BJ (cell line): ENCODE measurements around the gene TTC16. TPM values are rescaled to one million over a fixed set of nuclear protein-coding genes. Genes with fewer than 3 reads are reported as not detected.

Experiments
- CTCF ChIA-PET: fragments of 350-600 bp; formaldehyde crosslinking; extraction: SDS; loops from one replicate; lab custom pipeline; 2021; ENCODE audit warnings: antibody characterized with exemption, inconsistent platforms; lab: Yijun Ruan, JAX
- POLR2A ChIA-PET: fragments of 300-600 bp; sonication (Branson Sonifier 250); formaldehyde crosslinking; extraction: SDS; loops from one replicate; lab custom pipeline; 2021; ENCODE audit warnings: antibody characterized with exemption; lab: Charles Lee
- DNase-seq: peaks from one replicate; pipeline ENCODE4 v3.0.0-alpha.2; 2011; ENCODE audit warnings: low read depth
- H3K27me3 ChIP-seq: 2 replicates; pipeline ENCODE4 v1.6.0; 2011; ENCODE audit warnings: low read length; ENCODE audit not compliant: control insufficient read depth, insufficient read depth
- H3K36me3 ChIP-seq: 2 replicates; pipeline ENCODE4 v1.5.1; 2011; ENCODE audit warnings: low read length; ENCODE audit not compliant: control insufficient read depth, insufficient read depth
- H3K4me3 ChIP-seq: 2 replicates; pipeline ENCODE4 v1.5.1; 2011; ENCODE audit warnings: low read depth, mild to moderate bottlenecking, control low read depth, low read length
- polyA plus RNA-seq: library from polyadenylated mRNA; depleted of rRNA; stranded (reverse); fragments of >200 nt; gene quantifications from 2 replicates; pipeline ENCODE4 v1.2.3, GENCODE V29; 2011
- TF ChIP-seq, protein P1 (sequence below): IDR thresholded peaks from 2 replicates; pipeline ENCODE4 v1.5.1; 2011; ENCODE audit warnings: low read depth, mild to moderate bottlenecking, control low read depth, inconsistent platforms, low read length, moderate library complexity; ENCODE audit not compliant: insufficient read depth

TTC16 gene
- polyA plus RNA-seq, 1 experiment: 0.07 TPM

DNA sequence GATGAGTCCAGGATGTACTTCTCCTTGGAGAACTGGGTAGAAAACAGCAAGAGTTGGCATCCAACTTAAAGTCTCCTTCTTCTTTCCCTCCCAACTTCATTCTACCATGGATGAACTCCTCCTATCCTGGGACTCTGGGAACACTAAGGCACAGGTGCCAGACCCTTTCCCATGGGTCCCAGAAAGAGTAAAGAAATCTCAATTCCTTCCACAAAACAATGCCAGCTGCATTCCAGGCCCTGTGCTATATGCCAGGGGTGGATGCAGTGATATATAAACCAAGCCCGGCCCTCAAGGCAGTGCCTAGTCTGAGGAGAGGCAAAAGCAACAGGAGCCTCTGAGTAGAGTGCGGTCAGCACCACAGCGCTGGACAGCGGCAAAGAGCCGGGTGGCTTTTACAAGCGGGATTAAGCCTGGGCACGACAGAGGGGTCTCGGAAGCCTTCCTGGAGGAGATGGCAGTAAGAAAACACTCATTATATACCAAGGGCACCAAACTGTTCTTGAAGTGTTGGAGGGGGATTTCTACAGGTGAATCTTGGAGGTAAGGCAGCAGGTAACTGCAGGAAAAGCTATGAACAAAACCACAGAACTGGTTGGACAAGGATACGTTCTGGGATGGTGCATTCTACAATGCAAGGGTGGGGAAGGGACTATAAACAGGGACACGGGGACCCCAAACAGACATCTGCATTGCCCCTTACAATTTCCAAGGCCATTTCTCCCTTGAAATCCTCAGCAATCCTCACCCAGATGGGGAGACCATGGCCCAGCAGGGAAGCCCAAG, 35.6 kb downstream of the TTC16 start:
- H3K36me3 ChIP-seq: no peaks in the 10 kb centered on the region
- peaks cover 30% of the 10 kb centered on the region for H3K27me3 ChIP-seq
- TF ChIP-seq, protein P1, sequence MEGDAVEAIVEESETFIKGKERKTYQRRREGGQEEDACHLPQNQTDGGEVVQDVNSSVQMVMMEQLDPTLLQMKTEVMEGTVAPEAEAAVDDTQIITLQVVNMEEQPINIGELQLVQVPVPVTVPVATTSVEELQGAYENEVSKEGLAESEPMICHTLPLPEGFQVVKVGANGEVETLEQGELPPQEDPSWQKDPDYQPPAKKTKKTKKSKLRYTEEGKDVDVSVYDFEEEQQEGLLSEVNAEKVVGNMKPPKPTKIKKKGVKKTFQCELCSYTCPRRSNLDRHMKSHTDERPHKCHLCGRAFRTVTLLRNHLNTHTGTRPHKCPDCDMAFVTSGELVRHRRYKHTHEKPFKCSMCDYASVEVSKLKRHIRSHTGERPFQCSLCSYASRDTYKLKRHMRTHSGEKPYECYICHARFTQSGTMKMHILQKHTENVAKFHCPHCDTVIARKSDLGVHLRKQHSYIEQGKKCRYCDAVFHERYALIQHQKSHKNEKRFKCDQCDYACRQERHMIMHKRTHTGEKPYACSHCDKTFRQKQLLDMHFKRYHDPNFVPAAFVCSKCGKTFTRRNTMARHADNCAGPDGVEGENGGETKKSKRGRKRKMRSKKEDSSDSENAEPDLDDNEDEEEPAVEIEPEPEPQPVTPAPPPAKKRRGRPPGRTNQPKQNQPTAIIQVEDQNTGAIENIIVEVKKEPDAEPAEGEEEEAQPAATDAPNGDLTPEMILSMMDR: no peak
- H3K4me3 ChIP-seq: no peak overlapping the region
- ChIA-PET CTCF (interaction anchor here (0.8 kb wide), 1 partner anchor 16 kb away, joined by 3 read pairs; the partner anchor contains the start of gene TOR2A), POLR2A (no interaction called here)
- DNase-seq: no peak

DNA sequence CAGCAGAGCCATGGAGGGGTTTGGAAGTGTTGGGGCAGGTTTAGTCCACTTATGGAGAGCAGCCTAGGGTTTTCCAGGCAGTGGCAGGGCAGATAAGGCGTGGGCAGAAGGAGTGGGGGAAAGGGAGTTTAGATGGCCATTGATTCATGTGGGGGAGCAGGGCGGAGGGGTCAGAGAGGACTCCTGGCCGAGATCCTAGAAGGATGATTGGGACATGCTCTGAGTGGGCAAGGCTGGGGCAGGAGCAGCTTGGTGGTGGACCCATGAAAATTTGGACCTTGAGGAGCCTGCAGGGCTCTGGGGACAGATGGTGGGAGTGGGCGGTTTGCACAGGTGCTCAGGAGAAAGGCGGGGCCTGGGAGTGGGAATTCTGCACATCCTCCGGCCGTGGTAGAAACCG, 37.3 kb downstream of the TTC16 start:
- no peaks in the 10 kb centered on the region for H3K36me3 ChIP-seq
- no peak for DNase-seq
- TF ChIP-seq, protein P1: no peak
- H3K27me3 ChIP-seq: peaks cover 26% of the 10 kb centered on the region
- H3K4me3 ChIP-seq: no peak overlapping the region
- POLR2A ChIA-PET: no interaction called here
- CTCF ChIA-PET: interaction anchor here (0.7 kb wide), 1 partner anchor 9 kb away, joined by 3 read pairs; no protein-coding TSS in a partner anchor

DNA sequence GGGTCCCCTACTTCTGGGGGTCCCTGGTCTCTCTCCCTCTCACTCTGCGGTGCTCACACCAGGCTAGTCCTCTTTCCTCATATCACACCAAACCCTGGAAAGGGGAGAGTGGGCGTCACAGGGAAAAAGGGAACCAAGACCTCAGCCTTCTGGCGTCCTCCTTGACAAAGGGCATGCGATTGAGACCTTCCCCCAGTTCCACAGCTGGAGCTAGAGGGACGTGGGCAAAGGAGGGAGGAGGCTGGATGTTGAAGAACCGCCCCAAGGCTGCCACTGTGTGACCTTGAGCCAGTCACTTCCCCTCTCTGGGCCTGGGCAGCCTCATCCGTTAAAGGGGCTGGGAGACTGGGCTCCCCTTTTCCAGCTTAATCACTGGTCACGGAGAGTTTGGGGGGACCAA, 37.7 kb downstream of the TTC16 start:
- peaks cover 26% of the 10 kb centered on the region for H3K27me3 ChIP-seq
- no peaks in the 10 kb centered on the region for H3K36me3 ChIP-seq
- POLR2A ChIA-PET: no interaction called here
- TF ChIP-seq, protein P1: no peak
- H3K4me3 ChIP-seq: no peak overlapping the region
- CTCF ChIA-PET: no interaction called here
- no peak for DNase-seq

DNA sequence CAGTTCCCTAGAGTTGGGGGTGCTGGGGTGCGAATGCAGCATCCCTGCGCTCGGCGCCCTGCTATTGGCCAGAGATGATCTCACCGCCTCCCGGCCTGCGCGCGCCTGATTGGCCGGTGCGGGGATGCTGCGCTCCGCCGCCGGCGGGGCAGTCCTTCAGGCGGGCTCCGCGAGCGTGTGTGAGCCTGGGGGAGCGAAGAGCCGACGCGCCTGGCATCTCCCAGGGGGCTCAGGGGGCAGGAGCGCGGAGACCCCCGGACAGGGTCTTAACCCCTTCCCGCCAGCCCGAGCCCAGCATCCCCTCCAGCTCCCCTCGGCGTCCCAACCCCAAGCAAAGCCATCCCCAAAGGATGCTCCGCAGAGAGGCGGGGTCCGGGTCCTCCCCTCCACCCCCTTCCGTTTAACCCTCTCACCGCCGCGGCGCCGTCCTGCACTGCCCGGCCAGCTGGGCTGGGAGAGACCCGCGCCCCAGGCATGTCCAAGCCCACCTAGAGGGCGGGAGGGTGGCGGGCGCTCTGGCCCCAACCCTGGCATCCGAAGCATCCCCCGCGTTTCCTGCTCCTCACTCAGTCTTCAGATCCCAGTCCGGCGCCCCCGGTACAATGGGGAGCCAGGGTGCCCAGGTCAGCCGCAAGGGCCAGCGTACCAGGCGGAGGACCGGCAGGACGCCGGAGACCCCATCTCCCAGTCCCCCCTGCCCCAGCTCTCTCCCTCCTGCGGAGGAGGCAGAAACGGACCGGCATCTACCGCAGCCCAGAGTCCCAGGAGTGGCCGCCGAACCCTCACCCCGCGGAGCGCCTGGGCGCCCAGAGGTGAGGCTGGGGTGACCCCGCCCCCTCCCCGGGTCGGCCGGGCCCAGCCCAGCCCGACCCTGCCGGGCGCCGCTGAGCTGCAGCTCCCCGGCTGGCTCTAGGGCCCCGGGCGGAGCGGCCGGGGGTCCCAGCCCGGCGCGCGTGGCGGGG, 38.5 kb downstream of the TTC16 start:
- H3K36me3 ChIP-seq: no peaks in the 10 kb centered on the region
- no peak for DNase-seq
- H3K27me3 ChIP-seq: peaks cover 24% of the 10 kb centered on the region
- TF ChIP-seq, protein P1: no peak
- H3K4me3 ChIP-seq: no peak overlapping the region
- ChIA-PET POLR2A (no interaction called here), CTCF (no interaction called here)
